Panc1 (cell line): ENCODE measurements around the gene USP5.
"Not testable (repeated sequence)": the region's sequence is repeated elsewhere in the genome, so short reads cannot be mapped to it uniquely, and the experiment has no call there.

Experiments
- CTCF ChIP-seq: fragments of 450-650 bp; IDR thresholded peaks from 2 replicates; pipeline ENCODE4 v1.5.1; 2017; ENCODE audit warnings: mild to moderate bottlenecking
- REST ChIP-seq, 2 experiments: IDR thresholded peaks; 2 replicates each; pipeline ENCODE4 v1.6.1; 2011 to 2012; ENCODE audit warnings: low read depth in 2 of 2, control low read depth in 1 of 2, low read length in 1 of 2, mild to moderate bottlenecking in 1 of 2, moderate library complexity in 1 of 2; ENCODE audit not compliant: insufficient read depth in 1 of 2

- not testable (repeated sequence) for TF ChIP-seq CTCF; REST (IDR thresholded peaks at IDR 0.05; ENCODE audit: insufficient read depth in 1 of 2, low read depth in 2 of 2, low read length in 1 of 2)
Observed at GRCh38 chr12:6886206-6886999, 34.5 kb downstream of the USP5 start.
